ENCODE data around the gene INO80E. TPM values are rescaled to one million over a fixed set of nuclear protein-coding genes. Genes with fewer than 3 reads are reported as not detected.

Gene INO80E
- total RNA-seq, 1 experiment from 2014 or later, result 104 TPM

GRCh38 chr16:29978081-29978480, 18.0 kb upstream of the INO80E start:
- Histone ChIP-seq H3K4me3 (ENCODE audit: low read depth in 2 of 2, low read length in 2 of 2) (no peak overlapping the region), H3K36me3 (ENCODE audit: control insufficient read depth, insufficient read depth, low read length) (peaks cover 28% of the 10 kb centered on the region), H3K27ac (ENCODE audit: low read length) (no peak overlapping the region), H3K9me3 (ENCODE audit: control insufficient read depth, insufficient read depth, low read depth, low read length) (no peaks in the 10 kb centered on the region), H3K27me3 (ENCODE audit: control insufficient read depth, insufficient read depth, low read length) (no peaks in the 10 kb centered on the region), H3K4me1 (ENCODE audit: control insufficient read depth, insufficient read depth, low read length) (peaks cover 19% of the 10 kb centered on the region)
- ATAC-seq, result no peak
- intact Hi-C loops (cut with micrococcal nuclease; ENCODE audit: unreplicated experiment), result no loop called here
- TF ChIP-seq POLR2AphosphoS5 (IDR thresholded peaks at IDR 0.05; ENCODE audit: low read depth, low read length), result no peak
- no peak for TF ChIP-seq CTCF (IDR thresholded peaks at IDR 0.05)
- TF ChIP-seq SIN3A (IDR thresholded peaks at IDR 0.05; ENCODE audit: borderline replicate concordance, insufficient read depth, low read depth, low read length), result no peak
- TF ChIP-seq REST (IDR thresholded peaks at IDR 0.05; ENCODE audit: insufficient read depth in 1 of 2, low read depth in 2 of 2, low read length in 1 of 2), result no peak
- no peak for TF ChIP-seq TCF7L2 (IDR thresholded peaks at IDR 0.05; ENCODE audit: low read depth, low read length)
- in situ Hi-C loops (cut with HindIII; ENCODE audit: low pct_unique_long_range_greater_than_20kb, low sequenced_read_pairs), result no loop called here
- no TSS peak for BruUV-seq (replicated peaks)
- CTCF ChIA-PET, result no interaction called here
- DNase-seq (ENCODE audit: low read depth, low spot score), result no peak
- POLR2A ChIA-PET, result no interaction called here

- CTCF ChIA-PET, result no interaction called here
- ATAC-seq, result no peak
- H3K36me3 ChIP-seq (ENCODE audit: control insufficient read depth, insufficient read depth, low read length), result peaks cover 28% of the 10 kb centered on the region
Observed at GRCh38 chr16:29978564-29979270, 17.3 kb upstream of the INO80E start.

More at GRCh38 chr16:29978564-29979270, 17.3 kb upstream of the INO80E start:
- Histone ChIP-seq H3K27ac (ENCODE audit: low read length) (no peak overlapping the region), H3K4me1 (ENCODE audit: control insufficient read depth, insufficient read depth, low read length) (peaks cover 19% of the 10 kb centered on the region), H3K9me3 (ENCODE audit: control insufficient read depth, insufficient read depth, low read depth, low read length) (no peaks in the 10 kb centered on the region), H3K4me3 (ENCODE audit: low read depth in 2 of 2, low read length in 2 of 2) (no peak overlapping the region), H3K27me3 (ENCODE audit: control insufficient read depth, insufficient read depth, low read length) (no peaks in the 10 kb centered on the region)
- in situ Hi-C loops (cut with HindIII; ENCODE audit: low pct_unique_long_range_greater_than_20kb, low sequenced_read_pairs) (no loop called here), intact Hi-C loops (cut with micrococcal nuclease; ENCODE audit: unreplicated experiment) (no loop called here)
- no TSS peak for BruUV-seq (replicated peaks)
- TF ChIP-seq REST (IDR thresholded peaks at IDR 0.05; ENCODE audit: insufficient read depth in 1 of 2, low read depth in 2 of 2, low read length in 1 of 2) (no peak), POLR2AphosphoS5 (IDR thresholded peaks at IDR 0.05; ENCODE audit: low read depth, low read length) (no peak), TCF7L2 (IDR thresholded peaks at IDR 0.05; ENCODE audit: low read depth, low read length) (no peak), CTCF (IDR thresholded peaks at IDR 0.05) (no peak), SIN3A (IDR thresholded peaks at IDR 0.05; ENCODE audit: borderline replicate concordance, insufficient read depth, low read depth, low read length) (no peak)
- DNase-seq (ENCODE audit: low read depth, low spot score), result no peak
- POLR2A ChIA-PET, result no interaction called here
